ENCODE data around the gene ZFAND2B.
"Not testable (repeated sequence)": the region's sequence is repeated elsewhere in the genome, so short reads cannot be mapped to it uniquely, and the experiment has no call there.

Gene ZFAND2B

GRCh38 chr2:219201331-219201730, 5.3 kb upstream of the ZFAND2B start:
- intact Hi-C loops (cut with micrococcal nuclease); H3K36me3 Mint-ChIP-seq (ENCODE audit: low read depth); H3K9me3 Mint-ChIP-seq; H3K27ac Mint-ChIP-seq; H3K4me3 Mint-ChIP-seq; H3K4me1 Mint-ChIP-seq (ENCODE audit: low read depth): not testable (repeated sequence)
- peaks cover 18% of the 10 kb centered on the region for H3K27me3 Mint-ChIP-seq

- intact Hi-C loops (cut with micrococcal nuclease) = no loop called here
- Mint-ChIP-seq H3K27ac (no peak overlapping the region), H3K4me1 (ENCODE audit: low read depth) (peaks cover 27% of the 10 kb centered on the region), H3K4me3 (no peak overlapping the region), H3K36me3 (ENCODE audit: low read depth) (peaks cover 19% of the 10 kb centered on the region), H3K9me3 (peaks cover 9% of the 10 kb centered on the region), H3K27me3 (peaks cover 5% of the 10 kb centered on the region)
These were observed 2.0 kb upstream of the ZFAND2B start for GRCh38 chr2:219204425-219205164.

GRCh38 chr2:219205165-219205538, 1.4 kb upstream of the ZFAND2B start:
- Mint-ChIP-seq H3K4me3 (no peak overlapping the region), H3K36me3 (ENCODE audit: low read depth) (peaks cover 24% of the 10 kb centered on the region), H3K27ac (no peak overlapping the region), H3K4me1 (ENCODE audit: low read depth) (peaks cover 32% of the 10 kb centered on the region), H3K27me3 (peaks cover 5% of the 10 kb centered on the region), H3K9me3 (peaks cover 9% of the 10 kb centered on the region)
- intact Hi-C loops (cut with micrococcal nuclease) = no loop called here

- peaks cover 4% of the 10 kb centered on the region for H3K27me3 Mint-ChIP-seq
- peaks cover 9% of the 10 kb centered on the region for H3K9me3 Mint-ChIP-seq
- intact Hi-C loops (cut with micrococcal nuclease) = loop anchor here (1.0 kb wide), 2 partner anchors 29 to 39 kb away; partner anchors contain the start of genes GLB1L and STK16
- peaks cover 32% of the 10 kb centered on the region for H3K36me3 Mint-ChIP-seq (ENCODE audit: low read depth)
- peak overlapping the region; percentile 71 for H3K4me3 Mint-ChIP-seq
- peaks cover 33% of the 10 kb centered on the region for H3K4me1 Mint-ChIP-seq (ENCODE audit: low read depth)
- H3K27ac Mint-ChIP-seq = peak overlapping the region; percentile 83
These were observed 628 bp upstream of the ZFAND2B start for GRCh38 chr2:219205981-219206327.

- Mint-ChIP-seq H3K4me1 (ENCODE audit: low read depth) (peaks cover 33% of the 10 kb centered on the region), H3K9me3 (peaks cover 9% of the 10 kb centered on the region), H3K36me3 (ENCODE audit: low read depth) (peaks cover 42% of the 10 kb centered on the region), H3K27ac (peak overlapping the region; percentile 83), H3K27me3 (peaks cover 4% of the 10 kb centered on the region), H3K4me3 (peak overlapping the region; percentile 71)
- intact Hi-C loops (cut with micrococcal nuclease) = no loop called here
These were observed 727 bp downstream of the ZFAND2B start for GRCh38 chr2:219207134-219207883.

- intact Hi-C loops (cut with micrococcal nuclease) = no loop called here
- H3K4me1 Mint-ChIP-seq (ENCODE audit: low read depth) = peaks cover 33% of the 10 kb centered on the region
- H3K9me3 Mint-ChIP-seq = peaks cover 9% of the 10 kb centered on the region
- peaks cover 4% of the 10 kb centered on the region for H3K27me3 Mint-ChIP-seq
- H3K27ac Mint-ChIP-seq = peak overlapping the region; percentile 83
- H3K4me3 Mint-ChIP-seq = peak overlapping the region; percentile 71
- peaks cover 50% of the 10 kb centered on the region for H3K36me3 Mint-ChIP-seq (ENCODE audit: low read depth)
These were observed 1.5 kb downstream of the ZFAND2B start for GRCh38 chr2:219207884-219208740.

- Mint-ChIP-seq H3K36me3 (ENCODE audit: low read depth) (peaks cover 64% of the 10 kb centered on the region), H3K4me3 (no peak overlapping the region), H3K9me3 (peaks cover 4% of the 10 kb centered on the region), H3K27me3 (peaks cover 4% of the 10 kb centered on the region), H3K27ac (peak overlapping the region; percentile 83), H3K4me1 (ENCODE audit: low read depth) (peaks cover 33% of the 10 kb centered on the region)
- intact Hi-C loops (cut with micrococcal nuclease) = no loop called here
These were observed 2.9 kb downstream of the ZFAND2B start for GRCh38 chr2:219209236-219210195.

- intact Hi-C loops (cut with micrococcal nuclease) = no loop called here
- Mint-ChIP-seq H3K27me3 (peaks cover 2% of the 10 kb centered on the region), H3K4me1 (ENCODE audit: low read depth) (peaks cover 33% of the 10 kb centered on the region), H3K27ac (peak overlapping the region; percentile 1), H3K9me3 (no peaks in the 10 kb centered on the region), H3K36me3 (ENCODE audit: low read depth) (peaks cover 69% of the 10 kb centered on the region), H3K4me3 (no peak overlapping the region)
These were observed 3.8 kb downstream of the ZFAND2B start for GRCh38 chr2:219210196-219210885.

GRCh38 chr2:219210886-219211362, 4.3 kb downstream of the ZFAND2B start:
- peaks cover 74% of the 10 kb centered on the region for H3K36me3 Mint-ChIP-seq (ENCODE audit: low read depth)
- intact Hi-C loops (cut with micrococcal nuclease) = loop anchor here (1.0 kb wide), 1 partner anchor 51 kb away; the partner anchor contains the start of gene NHEJ1
- no peaks in the 10 kb centered on the region for H3K9me3 Mint-ChIP-seq
- peaks cover 4% of the 10 kb centered on the region for H3K27me3 Mint-ChIP-seq
- H3K4me1 Mint-ChIP-seq (ENCODE audit: low read depth) = peaks cover 36% of the 10 kb centered on the region
- H3K27ac Mint-ChIP-seq = no peak overlapping the region
- no peak overlapping the region for H3K4me3 Mint-ChIP-seq

GRCh38 chr2:219213026-219213415, 6.4 kb downstream of the ZFAND2B start:
- Mint-ChIP-seq H3K27ac (no peak overlapping the region), H3K4me1 (ENCODE audit: low read depth) (peaks cover 40% of the 10 kb centered on the region), H3K27me3 (peaks cover 15% of the 10 kb centered on the region), H3K36me3 (ENCODE audit: low read depth) (peaks cover 81% of the 10 kb centered on the region), H3K4me3 (no peak overlapping the region), H3K9me3 (no peaks in the 10 kb centered on the region)
- intact Hi-C loops (cut with micrococcal nuclease) = no loop called here

GRCh38 chr2:219213486-219214071, 7.0 kb downstream of the ZFAND2B start:
- peaks cover 75% of the 10 kb centered on the region for H3K36me3 Mint-ChIP-seq (ENCODE audit: low read depth)

GRCh38 chr2:219214141-219214540, 7.6 kb downstream of the ZFAND2B start:
- H3K9me3 Mint-ChIP-seq = no peaks in the 10 kb centered on the region
- H3K36me3 Mint-ChIP-seq (ENCODE audit: low read depth) = peaks cover 70% of the 10 kb centered on the region
- H3K4me1 Mint-ChIP-seq (ENCODE audit: low read depth) = peaks cover 40% of the 10 kb centered on the region
- intact Hi-C loops (cut with micrococcal nuclease) = no loop called here
- H3K27me3 Mint-ChIP-seq = peaks cover 15% of the 10 kb centered on the region
- H3K4me3 Mint-ChIP-seq = no peak overlapping the region
- no peak overlapping the region for H3K27ac Mint-ChIP-seq

More at GRCh38 chr2:219213486-219214071, 7.0 kb downstream of the ZFAND2B start:
- H3K4me1 Mint-ChIP-seq (ENCODE audit: low read depth) = peaks cover 41% of the 10 kb centered on the region
- peaks cover 15% of the 10 kb centered on the region for H3K27me3 Mint-ChIP-seq
- no peaks in the 10 kb centered on the region for H3K9me3 Mint-ChIP-seq
- H3K4me3 Mint-ChIP-seq = no peak overlapping the region
- intact Hi-C loops (cut with micrococcal nuclease) = no loop called here
- no peak overlapping the region for H3K27ac Mint-ChIP-seq

All from dendritic cell treated with granulocyte-macrophage colony-stimulating factor and Interleukin-4, amounts not matched to agents 40 ng/mL and 50 ng/mL, for 4 days (primary cell).